Hematopoietic multipotent progenitor cell treated with erythropoietin and hydrocortisone succinate and interleukin-3 and kit ligand, for 4 days (in vitro differentiated cells): ENCODE results near the gene ARRB2.
"Not testable (repeated sequence)": the region's sequence is repeated elsewhere in the genome, so short reads cannot be mapped to it uniquely, and the experiment has no call there.

Source experiments
- DNase-seq: peaks from one replicate; pipeline ENCODE4 v3.0.0-alpha.2; 2015

ARRB2 gene

DNA sequence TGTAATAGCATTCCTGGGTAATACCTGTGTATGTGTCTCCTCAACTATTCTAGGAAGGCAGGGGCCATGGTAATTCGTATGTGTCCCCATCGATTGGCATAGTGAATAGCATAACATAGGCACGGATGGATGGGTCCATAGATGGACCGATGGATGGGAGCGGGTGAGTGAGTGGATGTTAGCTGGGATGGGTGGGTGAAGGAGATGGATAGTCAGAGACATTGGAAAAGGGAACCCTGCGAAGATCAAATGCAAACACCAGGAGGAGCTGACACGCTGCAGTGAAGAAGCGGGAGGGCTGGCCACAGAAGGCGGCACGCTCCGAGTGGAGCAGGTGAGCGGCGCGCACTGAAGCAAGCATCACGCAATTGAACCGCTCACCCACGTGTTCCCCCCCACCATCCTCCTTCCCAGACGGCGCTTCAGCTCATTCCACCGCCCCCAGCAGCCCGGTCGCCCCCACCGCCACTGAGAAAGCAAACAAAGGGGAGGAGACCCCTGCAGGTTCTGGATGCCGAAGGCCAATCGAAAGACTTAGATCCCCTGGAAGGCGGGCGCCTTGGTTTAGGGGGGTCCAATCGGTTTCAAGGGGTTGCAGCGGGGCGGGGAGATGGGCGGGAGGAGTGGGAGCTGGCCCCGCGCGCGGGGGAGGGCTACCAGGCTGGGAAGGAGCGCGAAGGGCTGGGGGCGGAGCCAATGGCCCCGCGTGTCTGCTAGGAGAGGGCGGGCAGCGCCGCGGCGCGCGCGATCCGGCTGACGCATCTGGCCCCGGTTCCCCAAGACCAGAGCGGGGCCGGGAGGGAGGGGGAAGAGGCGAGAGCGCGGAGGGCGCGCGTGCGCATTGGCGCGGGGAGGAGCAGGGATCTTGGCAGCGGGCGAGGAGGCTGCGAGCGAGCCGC is at the start of gene ARRB2:
TSS of gene ARRB2 (plus strand) at position 839 of the 899 bp plus-strand sequence. CDS start 90 bp downstream, outside the sequence.
- DNase-seq, result peak; percentile 99

DNA sequence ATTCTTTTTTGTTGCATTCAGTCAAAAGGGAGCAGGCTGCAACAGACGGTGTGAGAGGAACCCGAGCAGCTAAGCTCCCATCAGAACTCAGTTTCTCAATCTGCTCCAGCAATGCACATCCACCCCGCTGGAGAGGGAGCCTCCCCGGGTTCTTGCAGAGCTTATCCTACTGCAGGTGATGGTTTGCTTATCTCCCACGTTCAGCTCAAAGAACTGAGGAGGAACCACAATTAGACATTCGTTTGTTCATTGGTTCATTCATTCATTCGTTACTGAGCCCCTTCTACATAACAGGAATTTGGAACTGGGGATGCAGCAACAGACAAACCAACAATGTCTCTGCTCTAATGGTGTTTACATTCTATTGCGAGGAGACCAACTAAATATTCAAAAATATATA is 46.7 kb upstream of the ARRB2 start:
- DNase-seq, result no peak

DNA sequence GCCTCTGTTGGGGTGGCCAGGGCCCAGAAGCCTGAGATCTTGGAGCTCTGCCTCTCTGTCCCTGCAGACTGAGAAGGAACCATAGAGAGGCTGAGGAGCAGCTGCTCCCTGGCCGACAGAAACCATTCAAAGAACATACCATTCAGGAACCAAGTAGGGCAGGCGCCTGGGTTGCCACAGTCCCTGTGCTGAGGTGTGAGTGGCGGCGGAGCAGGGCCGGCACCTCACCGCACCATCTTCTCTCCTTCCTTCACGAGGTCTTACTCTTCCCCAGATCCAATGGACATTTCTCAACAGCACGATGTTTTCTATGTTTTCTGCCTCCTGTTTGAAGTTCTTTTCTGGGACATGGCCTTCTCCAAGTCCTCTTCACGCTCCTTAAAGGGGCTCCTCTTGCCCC is 46.2 kb upstream of the ARRB2 start:
- no peak for DNase-seq

DNA sequence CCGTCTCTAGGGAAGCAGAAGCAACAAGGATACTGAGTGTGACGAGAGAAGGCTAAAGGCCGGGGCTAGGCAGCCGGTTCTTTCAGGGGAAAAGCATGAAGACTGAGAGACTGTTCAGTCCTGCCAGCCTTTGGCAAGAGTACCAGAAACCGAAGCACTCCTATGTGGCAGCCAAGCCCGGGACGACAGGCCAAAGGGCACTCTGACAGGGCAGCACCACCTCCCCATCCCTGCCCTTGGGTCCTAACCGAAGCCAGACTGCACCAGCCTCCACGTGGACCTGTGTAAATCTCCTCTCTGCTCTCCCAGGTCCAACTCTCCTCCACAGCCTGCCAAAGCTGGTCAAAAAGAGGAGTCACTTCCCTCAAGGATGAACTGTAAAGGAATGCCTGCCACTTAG is 45.4 kb upstream of the ARRB2 start:
- DNase-seq, result no peak

DNA sequence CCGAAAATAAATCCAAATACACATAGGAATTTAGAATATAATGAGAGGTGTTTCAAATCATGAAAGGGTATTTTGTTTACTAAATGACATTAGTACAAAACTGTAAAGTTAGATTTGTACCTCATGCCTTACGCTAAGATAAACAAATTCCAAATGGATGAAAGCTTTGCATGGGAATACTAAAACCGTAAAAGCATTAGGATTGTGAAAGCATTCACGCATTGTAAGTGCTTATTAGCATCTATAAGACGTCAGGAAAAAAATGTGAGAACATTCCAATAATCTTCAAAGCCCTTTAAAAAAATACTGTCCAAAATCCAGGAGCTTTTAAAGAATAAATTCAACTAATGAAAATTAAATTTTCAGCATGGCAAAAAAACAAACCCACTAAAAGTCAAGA is 44.1 kb upstream of the ARRB2 start:
- DNase-seq, result no peak

DNA sequence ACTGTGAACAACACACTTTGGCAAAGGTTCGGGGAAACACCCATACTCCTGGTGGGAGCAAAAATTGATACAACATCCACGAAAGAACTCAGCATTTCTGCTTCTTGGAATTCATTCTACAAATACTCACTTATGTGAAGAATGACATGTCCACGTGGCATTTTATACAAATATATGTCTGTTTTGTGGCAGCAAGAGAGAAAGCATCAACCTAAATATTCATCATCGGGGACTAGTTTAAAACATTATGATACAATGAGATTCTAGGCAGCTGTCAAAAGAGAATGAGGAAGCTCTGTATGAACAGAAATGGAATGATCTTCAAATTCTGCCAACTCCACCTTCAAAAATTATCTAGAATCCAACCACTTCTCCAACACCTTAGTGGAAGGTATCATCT is 43.3 kb upstream of the ARRB2 start:
- no peak for DNase-seq

DNA sequence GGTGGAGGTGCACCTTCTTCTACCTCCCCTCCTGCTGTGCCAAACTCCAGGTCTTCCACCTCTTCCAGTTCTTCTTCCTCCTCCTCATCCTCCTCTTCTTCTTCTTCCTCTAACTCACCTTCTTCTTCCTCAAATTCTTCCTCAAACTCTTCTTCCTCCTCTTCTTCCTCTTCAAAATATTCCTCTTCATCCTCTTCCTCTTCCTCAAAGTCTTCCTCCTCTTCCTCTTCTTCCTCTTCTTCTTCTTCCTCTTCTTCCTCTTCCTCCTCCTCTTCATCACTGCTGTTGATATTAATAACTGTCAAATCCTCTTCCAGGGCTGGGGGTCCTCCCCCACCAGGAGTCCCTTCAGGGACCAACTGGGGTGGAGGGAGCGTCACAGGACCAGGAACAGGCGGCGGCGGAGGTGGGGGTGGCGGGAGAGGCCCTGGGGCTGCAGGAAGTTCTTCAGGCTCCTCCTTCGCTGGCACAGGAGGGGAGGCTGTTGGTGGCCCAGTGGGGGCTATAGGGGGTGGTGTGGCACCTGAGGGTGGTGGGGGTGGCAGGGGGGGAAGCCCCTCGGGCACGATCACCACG is 38.3 kb upstream of the ARRB2 start:
- DNase-seq, result no peak

DNA sequence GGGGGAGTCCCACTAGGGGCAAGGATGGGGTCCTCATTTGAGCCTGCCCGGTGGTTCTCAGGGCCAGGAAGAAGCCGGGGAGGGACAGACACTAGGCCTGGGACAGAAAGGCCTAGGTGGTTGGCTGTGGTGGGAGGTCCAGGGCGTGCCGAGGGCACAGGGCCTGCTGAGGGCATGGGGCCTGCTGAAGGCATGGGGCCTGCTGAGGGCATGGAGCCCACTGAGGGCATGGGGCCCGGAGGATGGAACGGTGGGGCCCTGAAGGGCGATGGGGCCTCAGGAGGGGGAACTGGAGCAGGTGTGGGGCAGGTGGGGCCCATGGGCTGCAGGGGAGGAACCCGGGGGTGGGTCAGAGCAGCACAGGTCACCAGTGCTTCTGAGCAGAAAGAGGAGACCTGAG is 37.7 kb upstream of the ARRB2 start:
- no peak for DNase-seq

DNA sequence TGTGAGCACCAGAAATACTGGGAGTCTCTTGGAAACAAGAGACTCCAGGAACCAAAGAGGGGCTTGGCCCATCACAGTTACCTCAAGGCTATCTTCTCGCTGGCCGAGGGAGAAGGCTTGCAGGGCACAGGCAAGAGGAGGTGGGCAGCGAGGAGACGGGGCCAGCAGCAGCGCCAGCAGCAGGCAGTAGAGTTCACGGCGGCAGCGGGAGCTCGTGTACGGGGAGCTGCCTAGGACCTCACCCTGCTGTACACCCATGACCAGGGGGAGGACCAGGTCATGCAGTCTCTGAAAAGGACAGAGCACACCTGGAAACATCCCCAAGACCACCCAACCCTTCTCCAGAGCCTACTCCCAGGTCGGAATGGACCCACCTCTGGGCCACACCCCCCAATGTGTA is 37.3 kb upstream of the ARRB2 start:
- DNase-seq, result no peak

DNA sequence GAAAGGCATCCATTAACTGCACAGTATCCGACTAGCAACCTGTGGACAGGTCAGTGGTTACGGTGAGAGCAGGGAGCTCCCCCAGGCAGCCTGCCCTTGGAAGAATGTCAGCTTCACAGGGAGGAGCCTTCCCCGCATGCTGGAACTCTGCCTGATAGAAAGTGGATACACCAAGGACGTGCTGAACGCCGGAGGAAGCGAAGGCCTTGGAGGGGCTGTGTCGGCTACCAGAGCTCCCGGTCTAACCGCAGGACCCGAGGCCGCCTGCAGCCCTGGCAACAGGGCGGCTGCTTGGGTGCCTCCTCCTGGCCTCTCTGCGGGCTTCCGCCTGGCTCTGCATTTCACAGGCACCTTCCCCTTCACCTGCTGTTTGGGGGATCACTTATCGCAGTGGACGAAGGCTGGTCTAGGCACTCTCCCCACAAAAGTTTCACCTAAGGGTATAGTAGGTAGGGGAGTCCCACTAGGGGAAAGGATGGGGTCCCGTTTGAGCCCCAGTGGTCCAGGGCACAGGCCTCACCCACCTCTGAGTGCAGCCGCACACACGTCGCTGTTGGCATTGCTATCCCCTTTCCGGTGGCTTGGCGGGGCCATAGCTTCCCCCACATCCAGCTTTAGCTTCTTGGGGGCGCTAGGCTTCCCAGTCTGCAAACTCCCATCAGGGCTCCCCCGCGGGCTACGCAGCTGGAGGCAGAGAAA is 36.3 kb upstream of the ARRB2 start:
- DNase-seq, result no peak

DNA sequence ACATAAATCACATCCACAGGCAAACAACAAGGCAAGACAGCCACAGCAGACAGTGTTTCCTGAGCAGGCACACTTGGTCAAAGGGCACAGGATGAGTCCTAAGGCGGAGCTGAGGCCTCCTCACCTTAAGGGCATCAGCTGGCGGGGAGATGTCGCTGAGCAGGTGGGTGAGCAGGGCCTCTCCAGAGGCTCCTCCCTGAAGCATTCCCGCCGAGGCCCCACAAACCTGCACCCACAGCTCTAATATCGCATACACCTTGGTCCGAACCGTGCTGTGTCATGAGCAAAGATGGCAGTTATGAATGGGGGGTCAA is 35.8 kb upstream of the ARRB2 start:
- DNase-seq, result no peak

DNA sequence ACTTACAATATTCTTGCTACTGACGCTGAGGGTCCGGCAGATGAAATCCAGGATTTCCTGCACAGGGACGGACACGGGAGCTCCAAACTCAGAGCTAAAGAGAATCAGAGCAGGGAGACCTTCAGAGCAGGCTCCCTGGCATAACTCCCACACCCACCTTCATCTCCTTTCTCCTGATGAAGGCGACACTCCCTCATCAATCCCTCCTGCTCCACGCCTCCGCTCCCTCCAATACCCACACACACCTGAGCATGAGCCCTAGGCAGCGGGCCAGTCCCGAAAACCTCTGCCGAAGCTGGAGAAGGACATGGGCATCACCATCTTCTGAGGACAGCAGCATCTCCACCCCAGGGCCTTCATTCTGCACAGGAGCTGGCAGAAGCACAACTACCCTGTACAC is 34.6 kb upstream of the ARRB2 start:
- no peak for DNase-seq

DNA sequence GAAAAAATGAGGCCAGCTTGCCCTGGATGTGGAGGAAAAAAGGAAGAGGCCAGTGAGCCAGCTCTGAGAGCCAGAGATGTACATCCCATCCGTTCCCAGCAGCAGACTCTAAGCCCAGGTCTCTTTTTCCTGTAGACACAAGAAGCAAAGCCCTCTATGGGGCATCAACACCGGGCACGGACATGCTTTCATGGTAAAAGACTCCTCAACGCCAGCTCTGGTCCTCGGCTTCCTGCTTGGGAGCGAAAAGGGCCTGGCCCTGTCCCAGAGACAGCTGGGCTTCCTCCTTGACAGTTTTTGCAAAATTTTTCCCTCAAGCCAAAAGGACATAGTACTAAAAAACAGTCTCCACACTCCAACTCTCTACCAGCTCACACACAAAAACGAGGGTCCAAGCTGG is 33.6 kb upstream of the ARRB2 start:
- DNase-seq, result no peak

DNA sequence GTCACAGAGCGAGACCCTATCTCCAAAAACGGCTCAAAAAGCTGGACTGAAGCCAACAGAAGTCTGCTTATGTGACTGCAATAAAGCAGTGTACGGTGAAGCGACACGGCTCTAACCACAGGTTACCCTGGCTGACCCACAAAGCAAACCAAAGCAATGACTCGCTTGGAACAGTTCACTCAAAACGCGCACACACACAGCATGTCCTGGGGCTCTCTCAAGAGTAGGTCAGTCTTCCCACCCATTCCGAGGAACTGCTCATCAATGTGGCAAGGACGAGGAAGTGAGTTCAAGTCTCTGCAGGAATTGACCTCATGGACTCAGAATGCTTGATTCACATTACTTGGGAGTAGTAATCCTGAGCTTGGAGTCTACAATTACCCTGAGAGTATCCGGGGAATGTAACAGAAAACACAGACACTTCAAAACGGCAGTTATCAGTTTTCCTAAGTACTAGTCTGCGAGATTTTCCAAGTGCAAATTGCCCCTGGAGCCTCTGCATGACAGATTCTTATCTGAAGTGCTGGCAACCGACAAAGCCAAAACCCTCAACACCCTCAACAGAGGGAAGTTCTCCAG is 31.9 kb upstream of the ARRB2 start:
- DNase-seq, result peak; percentile 57

DNA sequence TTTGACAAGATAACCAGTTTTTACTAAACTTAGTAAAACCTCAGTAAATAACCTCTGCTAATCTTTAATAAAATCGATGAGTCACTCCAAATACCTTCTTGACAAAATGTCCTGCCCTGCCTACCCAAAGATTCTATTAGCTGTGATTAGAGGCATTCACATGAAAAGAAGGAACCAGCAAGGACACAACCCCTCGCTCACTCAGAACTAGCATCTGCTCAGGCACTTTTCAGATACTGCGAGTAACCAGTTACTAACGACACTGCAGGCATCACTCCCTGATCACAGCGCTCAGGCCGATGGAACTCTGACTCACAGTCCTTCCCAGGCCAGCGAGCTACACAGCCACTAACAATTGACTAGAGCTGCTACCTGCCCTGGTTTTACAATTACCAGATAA is 30.8 kb upstream of the ARRB2 start:
- DNase-seq, result no peak

DNA sequence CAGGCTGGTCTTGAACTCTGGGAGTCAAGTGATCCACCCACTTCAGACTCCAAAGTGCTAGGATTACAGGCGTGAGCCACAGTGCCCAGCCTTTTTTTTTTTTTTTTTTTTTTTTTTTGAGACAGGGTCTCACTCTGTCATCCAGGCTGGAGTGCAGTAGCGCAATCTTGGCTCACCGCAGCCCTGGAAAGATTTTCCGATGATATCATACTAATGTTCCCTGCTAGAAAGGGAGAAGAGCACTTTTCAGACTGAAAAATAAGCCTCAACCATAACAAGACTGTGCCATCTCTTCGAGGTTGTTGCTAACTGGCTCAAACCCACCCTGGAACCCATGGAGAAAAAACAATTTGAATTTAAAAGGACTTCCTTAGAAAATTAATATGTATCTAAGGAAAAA is 26.7 kb upstream of the ARRB2 start:
- not testable (repeated sequence) for DNase-seq

DNA sequence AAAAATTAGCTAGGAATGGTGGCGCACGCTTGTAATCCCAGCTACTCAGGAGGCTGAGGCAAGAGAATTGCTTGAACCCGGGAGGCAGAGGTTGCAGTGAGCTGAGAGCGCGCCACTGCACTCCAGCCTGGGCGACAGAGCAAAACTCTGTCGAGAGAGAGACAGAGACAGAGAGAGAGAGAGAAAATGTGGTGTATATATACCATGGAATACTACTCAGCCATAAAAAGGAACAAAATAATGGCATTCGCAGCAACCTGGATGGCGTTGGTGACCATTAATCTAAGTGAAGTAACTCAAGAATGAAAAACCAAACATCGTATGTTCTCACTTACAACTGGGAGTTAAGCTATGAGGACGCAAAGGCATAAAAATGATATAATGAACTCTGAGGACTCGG is 20.6 kb upstream of the ARRB2 start:
- not testable (repeated sequence) for DNase-seq

DNA sequence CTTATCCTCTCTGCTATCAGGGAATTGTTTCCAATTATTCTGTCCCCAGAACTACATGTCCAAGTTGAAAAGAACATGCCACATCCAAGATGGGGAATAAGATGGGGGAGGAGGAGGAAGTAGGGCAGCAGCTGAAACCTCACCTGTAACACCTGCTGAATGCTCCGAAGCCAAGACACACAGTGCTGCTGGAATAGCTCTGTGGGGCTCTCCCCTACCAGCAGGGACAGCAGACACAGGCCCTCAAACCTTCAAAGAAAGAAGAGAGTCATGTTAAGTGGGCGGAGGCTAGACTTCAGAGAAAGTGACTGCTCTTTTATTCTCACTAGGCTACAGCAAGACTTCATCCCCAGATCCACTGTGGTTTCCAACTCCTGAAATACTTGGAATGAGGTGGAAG is 19.7 kb upstream of the ARRB2 start:
- DNase-seq, result no peak

DNA sequence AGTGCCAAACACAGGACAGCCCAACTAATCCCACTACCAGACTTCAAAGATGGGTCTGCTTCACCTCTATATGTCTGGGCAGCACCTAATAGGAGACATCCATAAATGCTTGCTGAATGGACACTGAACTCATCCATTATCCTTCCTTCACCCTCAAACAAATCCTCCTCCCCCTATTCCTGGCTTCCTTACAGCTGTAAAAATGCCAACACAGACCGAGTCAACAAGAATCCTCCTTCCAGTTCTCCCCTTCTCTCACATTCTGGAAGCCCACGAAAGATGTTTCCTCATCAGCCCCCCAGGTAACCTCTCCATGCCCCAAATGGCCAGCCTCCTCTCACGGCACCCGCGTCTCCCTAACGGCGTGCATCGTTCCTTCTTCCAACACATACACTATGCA is 18.7 kb upstream of the ARRB2 start:
- no peak for DNase-seq

DNA sequence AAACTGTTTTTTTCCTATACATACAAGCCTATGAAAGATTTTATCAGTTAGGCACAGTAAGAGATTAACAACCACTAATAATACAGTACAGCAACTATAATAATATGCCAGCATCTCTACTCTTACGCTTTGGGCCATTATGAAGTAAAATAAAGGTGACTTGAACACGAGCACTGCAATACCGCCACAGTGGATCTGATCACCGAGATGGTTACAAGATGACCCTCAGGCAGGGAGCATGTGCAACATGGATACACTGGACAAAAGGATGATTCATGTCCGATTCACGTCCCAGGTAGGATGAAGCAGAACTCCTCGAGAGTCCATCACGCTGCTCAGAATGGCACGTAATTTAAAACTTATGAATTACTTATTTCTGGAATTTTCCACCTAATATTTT is 17.0 kb upstream of the ARRB2 start:
- no peak for DNase-seq

DNA sequence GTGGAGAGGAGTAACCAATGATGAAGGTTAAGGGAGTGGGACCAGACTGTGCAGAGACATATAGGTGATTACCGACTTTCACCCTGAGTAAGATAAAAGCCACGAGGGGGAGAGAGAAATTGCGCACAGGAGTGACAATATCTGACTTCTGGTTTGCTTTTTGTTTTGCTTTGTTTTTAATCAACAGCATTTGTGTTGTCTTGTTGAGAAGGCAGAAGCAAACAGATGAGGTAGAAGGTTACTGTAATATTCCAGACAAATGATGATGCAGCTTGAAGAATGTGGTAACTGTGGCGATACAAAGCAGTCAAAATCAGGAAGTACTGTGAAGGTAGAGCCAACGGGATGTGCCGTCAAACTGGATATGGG is 14.0 kb upstream of the ARRB2 start:
- DNase-seq, result no peak

DNA sequence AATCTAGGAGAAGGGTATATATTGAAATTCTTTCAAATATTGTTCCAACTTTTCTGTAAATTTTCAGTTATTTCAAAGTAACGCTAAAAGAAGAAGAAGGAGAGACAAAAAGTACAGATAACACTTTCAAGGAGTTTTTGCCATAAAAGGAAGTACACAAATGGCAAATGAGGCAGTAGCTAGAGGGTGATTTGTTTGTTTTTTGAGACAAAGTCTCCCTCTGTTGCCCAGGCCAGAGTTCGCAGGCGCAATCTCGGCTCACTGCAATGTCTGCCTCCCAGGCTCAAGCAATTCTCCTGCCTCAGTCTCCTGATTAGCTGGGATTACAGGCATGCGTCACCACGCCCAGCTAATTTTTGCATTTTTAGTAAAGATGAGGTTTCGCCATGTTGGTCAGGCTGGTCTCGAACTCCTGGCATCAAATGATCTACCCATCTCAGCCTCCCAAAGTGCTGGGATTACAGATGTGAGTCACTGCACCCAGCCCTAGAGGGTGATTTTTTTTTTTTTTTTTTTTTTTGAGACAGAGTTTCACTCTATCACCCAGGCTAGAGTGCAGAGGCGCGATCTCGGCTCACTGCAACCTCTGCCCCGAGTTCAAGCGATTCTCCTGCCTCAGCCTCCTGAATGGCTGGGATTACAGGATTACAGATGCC is 10.9 kb upstream of the ARRB2 start:
- DNase-seq, result peak; percentile 52

DNA sequence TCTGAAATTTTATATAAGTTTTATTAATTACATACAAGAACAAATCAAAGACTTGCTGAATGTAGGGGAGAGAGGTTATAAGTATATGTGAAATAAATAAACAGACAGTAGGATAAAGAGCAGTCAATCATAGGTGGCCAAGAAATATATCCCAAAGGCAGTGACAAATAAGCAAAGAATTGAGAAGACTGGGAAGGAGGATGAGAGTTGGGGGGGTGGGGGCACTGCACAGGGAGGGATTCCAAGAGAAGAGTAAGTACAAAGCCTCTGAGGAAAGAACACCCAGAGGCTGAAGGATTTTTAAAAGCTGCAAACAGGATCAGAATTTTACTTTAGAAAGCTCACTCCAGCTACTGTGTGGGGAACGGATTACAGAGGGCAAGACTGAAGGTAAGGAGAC is 9.3 kb upstream of the ARRB2 start:
- DNase-seq, result no peak

DNA sequence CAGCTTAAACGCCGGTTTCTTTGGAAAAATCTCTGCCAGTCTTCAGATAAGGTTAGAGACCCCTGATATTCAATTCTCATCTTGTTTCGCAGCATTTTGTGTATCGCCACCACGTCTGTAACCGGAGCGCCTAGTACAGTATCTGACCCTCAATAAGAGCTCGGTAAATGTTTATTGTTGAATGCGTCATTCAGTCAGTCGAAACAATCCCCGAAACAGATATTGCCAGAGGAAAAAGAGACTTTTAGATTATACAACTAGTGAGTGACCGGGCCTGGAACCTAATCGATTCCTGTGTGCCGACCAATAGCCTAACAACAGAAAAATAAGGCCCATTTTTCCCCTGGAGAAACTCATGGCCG is 7.1 kb upstream of the ARRB2 start:
- no peak for DNase-seq
